CD4-positive, alpha-beta T cell (primary cell): ENCODE measurements around the gene TXNIP. TPM values are rescaled to one million over a fixed set of nuclear protein-coding genes. Genes with fewer than 3 reads are reported as not detected.
A peak's percentile ranks its signal among the peaks of the same experiment; 100 is the strongest.

Source experiments
- ATAC-seq: fragments of 200-7000 bp; cut with Tn5 transposase; one replicate; pipeline ENCODE4 v1.10.0; 2022; ENCODE audit warnings: mild to moderate bottlenecking; ENCODE audit not compliant: poor library complexity
- CTCF ChIA-PET: fragments of 350-600 bp; sonication (Branson Sonifier 250); formaldehyde crosslinking; loops from one replicate; lab custom pipeline; 2021; ENCODE audit warnings: antibody characterized with exemption, inconsistent platforms; lab: Charles Lee
- POLR2A ChIA-PET: fragments of 350-600 bp; sonication (Branson Sonifier 250); formaldehyde crosslinking; loops from one replicate; lab custom pipeline; 2021; ENCODE audit warnings: antibody characterized with exemption, inconsistent platforms; lab: Charles Lee
- DNase-seq, 14 experiments: peaks; one replicate each; pipeline ENCODE4 v3.0.0-alpha.2; 2013 to 2020; ENCODE audit warnings: mixed read lengths in 2 of 14
- H3K27ac ChIP-seq, 2 donors: one replicate each; pipeline versions ENCODE4 v1.5.1 to v1.7.0; 2013; ENCODE audit warnings: low read length in 2 of 2, low read depth in 1 of 2, mild to moderate bottlenecking in 1 of 2
- H3K27me3 ChIP-seq, 2 experiments: 1 replicate in 1 of 2; 2 replicates in 1 of 2; pipeline versions ENCODE4 v1.6.1 to v1.7.0; 2013; ENCODE audit warnings: low read length in 2 of 2, control low read depth in 1 of 2, mild to moderate bottlenecking in 1 of 2, moderate library complexity in 1 of 2; ENCODE audit not compliant: insufficient read depth in 2 of 2, control insufficient read depth in 1 of 2
- H3K36me3 ChIP-seq: one replicate; pipeline ENCODE4 v1.6.1; 2013; ENCODE audit warnings: low read length, control low read depth; ENCODE audit not compliant: insufficient read depth
- H3K4me1 ChIP-seq: one replicate; pipeline ENCODE4 v1.6.1; 2013; ENCODE audit warnings: low read length, control low read depth; ENCODE audit not compliant: insufficient read depth
- H3K4me3 ChIP-seq: one replicate; pipeline ENCODE4 v1.5.1; 2013; ENCODE audit warnings: mild to moderate bottlenecking, low read length, moderate library complexity
- H3K9me3 ChIP-seq, 2 experiments: 1 replicate in 1 of 2; 2 replicates in 1 of 2; pipeline versions ENCODE4 v1.6.1 to v1.7.0; 2013; ENCODE audit warnings: low read length in 2 of 2, mild to moderate bottlenecking in 2 of 2, control low read depth in 1 of 2, moderate library complexity in 1 of 2; ENCODE audit not compliant: control insufficient read depth in 1 of 2, insufficient read depth in 1 of 2
- H3K27ac Mint-ChIP-seq: one replicate; pipeline ENCODE4 v1.8.0; 2020; ENCODE audit warnings: mixed read lengths
- H3K27me3 Mint-ChIP-seq: one replicate; pipeline ENCODE4 v1.8.0; 2021; ENCODE audit warnings: mixed read lengths
- H3K36me3 Mint-ChIP-seq: one replicate; pipeline ENCODE4 v1.8.0; 2021; ENCODE audit warnings: low read depth, mixed read lengths
- H3K4me1 Mint-ChIP-seq: one replicate; pipeline ENCODE4 v1.8.0; 2021; ENCODE audit warnings: low read depth, mixed read lengths
- H3K4me3 Mint-ChIP-seq: one replicate; pipeline ENCODE4 v1.8.0; 2020; ENCODE audit warnings: mild to moderate bottlenecking, mixed read lengths
- H3K9me3 Mint-ChIP-seq: one replicate; pipeline ENCODE4 v1.8.0; 2020; ENCODE audit warnings: mixed read lengths
- CTCF ChIP-seq: fragments of 200-600 bp; IDR thresholded peaks from one replicate; pipeline ENCODE4 v1.8.0; 2022; ENCODE audit warnings: antibody characterized with exemption, mild to moderate bottlenecking
- intact Hi-C, 2 experiments: fragments of 100-400 bp; cut with DNase I in 1 of 2; cut with micrococcal nuclease in 1 of 2; formaldehyde crosslinking; loops; one replicate each; pipeline versions ENCODE4 v1.15.1 to v1.9.0; 2023 to 2025; cut with DNase I, micrococcal nuclease
- total RNA-seq, 174 experiments: library from RNA in 2 of 174; stranded (reverse) in 2 of 174; gene quantifications; one replicate each; pipeline ENCODE4 v1.2.3 and lab custom pipeline; 2021 to 2026

Gene TXNIP
- total RNA-seq, 2 experiments from 2014 or later, result 1,317 to 1,358 TPM

DNA sequence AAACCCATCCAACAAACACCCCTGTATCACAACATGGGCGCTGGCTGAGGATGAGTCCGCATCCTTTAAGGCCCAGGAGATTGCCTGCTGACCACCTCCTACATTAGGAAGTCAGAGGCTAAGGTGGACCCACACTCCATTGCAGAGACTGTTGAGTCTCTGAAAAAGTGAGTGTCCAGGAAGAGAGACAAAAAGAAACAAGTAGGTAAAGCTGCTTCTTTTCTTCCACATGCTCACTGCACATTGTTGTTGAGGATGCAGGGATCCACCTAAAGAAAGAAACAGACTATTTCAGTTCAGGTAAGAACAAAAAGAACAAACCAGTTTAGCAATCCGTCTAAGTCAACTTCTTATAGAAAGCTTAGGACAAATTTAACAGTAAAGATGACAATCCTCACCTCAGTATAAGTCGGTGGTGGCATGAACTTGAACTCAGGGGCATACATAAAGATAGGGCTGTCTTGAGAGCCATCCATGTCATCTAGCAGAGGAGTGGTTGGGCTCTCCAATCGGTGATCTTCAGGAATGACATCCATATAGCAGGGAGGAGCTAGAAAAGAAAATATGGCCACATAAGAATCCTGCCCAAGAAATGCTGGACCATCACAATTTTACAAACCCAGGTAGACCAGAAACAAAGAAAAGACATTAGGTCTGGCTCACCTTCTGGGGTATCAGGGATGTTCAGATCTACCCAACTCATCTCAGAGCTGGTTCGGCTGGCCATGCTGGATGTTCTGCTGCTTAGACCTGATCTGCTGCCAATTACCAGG is 2.6 kb downstream of the TXNIP start:
- H3K9me3 Mint-ChIP-seq, result no peaks in the 10 kb centered on the region
- POLR2A ChIA-PET, result interaction anchor here (0.9 to 11.8 kb wide), 12 partner anchors 9 to 135 kb away, joined by 3 to 625 read pairs (median 10); partner anchors contain the start of genes ANKRD34A, LIX1L, PEX11B and PIAS3
- intact Hi-C loops, result loop anchor here in 1 of 2 experiments (2.0 kb wide), 1 partner anchor 13 kb away; no protein-coding TSS in a partner anchor

DNA sequence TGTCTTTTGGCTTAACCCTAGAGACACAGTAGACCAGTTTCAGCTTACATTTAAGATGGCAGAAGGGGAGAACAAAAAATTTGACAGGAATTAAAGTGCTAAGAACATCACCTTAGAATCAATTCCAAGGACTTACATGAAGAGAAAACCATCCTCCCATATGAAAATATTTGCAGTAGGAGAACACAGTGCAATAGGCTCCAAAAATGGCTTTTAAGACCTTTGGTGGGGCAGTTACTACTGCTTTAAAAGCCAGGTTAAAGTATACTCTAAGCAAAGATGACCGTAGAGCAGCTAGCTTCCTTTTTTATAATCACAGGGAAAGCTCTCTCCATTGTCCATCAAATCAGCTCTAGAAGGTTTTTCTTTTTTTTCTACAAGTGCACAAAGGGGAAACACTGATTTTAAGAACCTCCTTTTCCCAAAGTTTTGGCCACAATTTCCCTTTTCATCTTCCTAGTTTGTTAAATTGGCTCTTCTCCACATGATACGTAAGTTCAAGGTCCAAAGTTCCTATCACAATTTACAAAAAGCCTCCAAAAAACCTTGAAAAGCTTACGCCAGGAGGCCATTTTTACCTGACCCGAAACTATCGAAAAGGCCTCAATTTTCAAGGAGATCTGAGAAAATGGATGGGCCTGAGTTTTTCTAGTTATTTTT is 3.3 kb downstream of the TXNIP start:
- Mint-ChIP-seq H3K9me3 (no peaks in the 10 kb centered on the region), H3K4me1 (peaks cover 70% of the 10 kb centered on the region), H3K27ac (peak overlapping the region; percentile 95), H3K27me3 (no peaks in the 10 kb centered on the region), H3K4me3 (peak overlapping the region; percentile 95), H3K36me3 (peaks cover 67% of the 10 kb centered on the region)
- ATAC-seq, result no peak
- H3K4me3 ChIP-seq, result peak overlapping the region; percentile 61
- H3K27me3 ChIP-seq, result no peaks in the 10 kb centered on the region
- no peak for DNase-seq
- CTCF ChIA-PET, result interaction anchor here (0.6 to 6.3 kb wide), 3 partner anchors 14 to 16 kb away, joined by 4 to 61 read pairs (median 7); no protein-coding TSS in a partner anchor
- intact Hi-C loops, result no loop called here
- H3K4me1 ChIP-seq, result peaks cover 40% of the 10 kb centered on the region
- POLR2A ChIA-PET, result interaction anchor here (0.9 to 11.8 kb wide), 11 partner anchors 8 to 134 kb away, joined by 3 to 625 read pairs (median 8); partner anchors contain the start of genes ANKRD34A, LIX1L, PEX11B and PIAS3
- H3K27ac ChIP-seq, result peak overlapping the region; percentile 42 to 43
- no peaks in the 10 kb centered on the region for H3K9me3 ChIP-seq
- peaks cover 41% of the 10 kb centered on the region for H3K36me3 ChIP-seq
- no peak for TF ChIP-seq CTCF

More for the DNA sequence above, 2.6 kb downstream of the TXNIP start:
- peaks cover 72% of the 10 kb centered on the region for H3K4me1 Mint-ChIP-seq
- H3K27me3 Mint-ChIP-seq, result no peaks in the 10 kb centered on the region
- DNase-seq, result peak in 1 of 14 experiments; percentile 37
- Histone ChIP-seq H3K9me3 (no peaks in the 10 kb centered on the region), H3K27ac (peak overlapping the region; percentile 42 to 91), H3K36me3 (peaks cover 41% of the 10 kb centered on the region), H3K4me1 (peaks cover 41% of the 10 kb centered on the region), H3K4me3 (peak overlapping the region; percentile 61), H3K27me3 (no peaks in the 10 kb centered on the region)
- CTCF ChIA-PET, result interaction anchor here (0.6 to 6.3 kb wide), 5 partner anchors 13 to 66 kb away, joined by 3 to 61 read pairs (median 4); partner anchors contain the start of gene RBM8A
- H3K36me3 Mint-ChIP-seq, result peaks cover 68% of the 10 kb centered on the region
- H3K4me3 Mint-ChIP-seq, result peak overlapping the region; percentile 95
- H3K27ac Mint-ChIP-seq, result peak overlapping the region; percentile 95
- no peak for ATAC-seq
- TF ChIP-seq CTCF, result no peak

GRCh38 chr1:145992502-145992936 is 3.9 kb downstream of the TXNIP start:
- no peak for TF ChIP-seq CTCF
- H3K4me1 ChIP-seq, result peaks cover 43% of the 10 kb centered on the region
- CTCF ChIA-PET, result interaction anchor here (1.7 to 6.3 kb wide), 2 partner anchors 13 to 15 kb away, joined by 7 to 61 read pairs; no protein-coding TSS in a partner anchor
- peak in 3 of 14 experiments; percentile 24 to 48 (median 29) for DNase-seq
- POLR2A ChIA-PET, result interaction anchor here (1.4 to 11.8 kb wide), 9 partner anchors 11 to 133 kb away, joined by 4 to 625 read pairs (median 8); partner anchors contain the start of genes ANKRD34A, PEX11B, PIAS3 and POLR3GL
- peak overlapping the region; percentile 95 for H3K27ac Mint-ChIP-seq
- H3K4me3 ChIP-seq, result peak overlapping the region; percentile 61
- H3K36me3 Mint-ChIP-seq, result peaks cover 61% of the 10 kb centered on the region
- intact Hi-C loops, result no loop called here
- H3K27me3 ChIP-seq, result no peaks in the 10 kb centered on the region
- no peaks in the 10 kb centered on the region for H3K9me3 Mint-ChIP-seq
- H3K4me3 Mint-ChIP-seq, result peak overlapping the region; percentile 95
- peak overlapping the region in 1 of 2 donors; percentile 42 for H3K27ac ChIP-seq
- peaks cover 41% of the 10 kb centered on the region for H3K36me3 ChIP-seq
- no peak for ATAC-seq
- no peaks in the 10 kb centered on the region for H3K27me3 Mint-ChIP-seq
- peaks cover 70% of the 10 kb centered on the region for H3K4me1 Mint-ChIP-seq
- H3K9me3 ChIP-seq, result no peaks in the 10 kb centered on the region
